ENCODE measurements around the gene METTL22.

METTL22 gene

DNA sequence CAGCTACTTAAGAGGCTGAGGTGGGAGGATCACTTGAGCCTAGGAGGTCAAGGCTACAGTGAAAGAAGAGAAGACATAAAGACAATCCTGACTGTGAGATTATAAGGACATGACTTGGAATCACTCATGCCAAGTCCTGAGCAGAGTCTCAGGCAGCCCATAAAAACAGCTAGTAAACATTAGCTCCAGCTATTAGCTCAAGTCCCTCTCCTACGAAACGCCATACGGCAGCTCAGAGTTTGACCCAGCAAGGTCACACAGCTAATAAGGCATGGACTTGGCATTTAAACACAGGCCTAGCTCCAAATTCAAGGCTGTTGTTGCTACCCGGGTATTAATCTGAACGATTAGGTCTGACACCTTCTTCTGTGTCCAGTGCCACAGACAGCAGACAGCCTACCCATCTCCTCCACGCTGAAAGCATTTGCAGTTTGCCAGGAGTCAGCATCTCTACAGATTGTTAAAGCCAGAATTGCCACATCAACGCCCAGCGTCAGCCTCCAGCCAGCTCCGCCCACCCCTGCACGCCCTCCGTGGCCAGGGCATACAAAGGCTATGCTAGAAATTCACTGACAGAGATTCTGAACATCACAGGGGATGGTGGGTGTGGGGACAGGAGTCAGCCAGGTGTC, 21.2 kb upstream of the METTL22 start:
- peaks cover 11% of the 10 kb centered on the region for H3K27me3 ChIP-seq (ENCODE audit: control insufficient read depth, insufficient read depth, low read length)
- no peaks in the 10 kb centered on the region for H3K9me3 ChIP-seq (replicated peaks; ENCODE audit: low read length)
- no peak overlapping the region for H3K4me2 ChIP-seq (ENCODE audit: low read length)
- no peaks in the 10 kb centered on the region for H3K4me1 ChIP-seq (ENCODE audit: control insufficient read depth, insufficient read depth, low read length)
- H3K36me3 ChIP-seq (ENCODE audit: insufficient read depth, low read length): no peaks in the 10 kb centered on the region
- no peak overlapping the region for H3K4me3 ChIP-seq (ENCODE audit: low read length)
- H3K9ac ChIP-seq (ENCODE audit: low read depth, low read length): no peak overlapping the region

DNA sequence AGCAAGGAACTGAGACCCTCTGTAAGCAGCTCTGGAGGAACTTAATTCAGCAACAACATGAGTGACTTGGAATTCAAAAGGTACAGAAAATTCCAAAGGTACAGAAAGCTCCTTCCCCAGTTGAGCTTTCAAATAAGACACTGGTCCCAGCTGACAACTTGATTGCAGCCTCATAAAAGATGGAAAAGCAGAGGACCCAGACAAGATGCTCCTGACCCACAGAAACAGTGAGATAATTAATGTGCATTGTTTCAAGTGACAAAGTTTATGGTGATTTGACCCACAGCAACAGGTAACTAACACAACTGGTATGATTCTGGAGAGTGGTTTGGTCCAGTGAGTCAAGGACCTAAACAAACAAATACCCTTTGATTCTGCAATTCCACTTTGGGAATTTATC, 15.9 kb upstream of the METTL22 start:
- H3K4me2 ChIP-seq (ENCODE audit: low read length): no peak overlapping the region

DNA sequence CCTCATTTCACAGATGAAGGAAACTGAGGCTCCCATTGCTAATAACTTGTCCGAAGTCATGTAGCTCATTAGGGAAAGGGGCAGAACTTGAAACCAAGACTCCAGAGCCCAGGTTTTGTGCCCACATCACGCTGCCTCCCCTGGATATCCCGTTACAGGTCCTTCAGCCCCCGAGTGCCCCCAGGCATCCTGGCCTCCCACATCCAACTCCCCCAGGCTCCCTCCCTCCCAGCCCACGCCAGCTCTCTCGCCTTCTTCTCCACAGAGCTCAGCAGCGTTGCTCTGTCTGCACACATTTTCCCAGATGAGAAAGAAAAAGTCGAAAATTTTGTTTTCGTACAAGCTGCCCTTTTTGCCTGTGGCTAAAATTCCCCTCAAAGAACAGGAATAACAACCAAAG, 14.3 kb upstream of the METTL22 start:
- Histone ChIP-seq H3K4me3 (ENCODE audit: low read length) (no peak overlapping the region), H3K9ac (ENCODE audit: low read depth, low read length) (no peak overlapping the region), H3K36me3 (ENCODE audit: insufficient read depth, low read length) (no peaks in the 10 kb centered on the region), H3K4me1 (ENCODE audit: control insufficient read depth, insufficient read depth, low read length) (peaks cover 6% of the 10 kb centered on the region), H3K27me3 (ENCODE audit: control insufficient read depth, insufficient read depth, low read length) (peaks cover 13% of the 10 kb centered on the region), H3K4me2 (ENCODE audit: low read length) (no peak overlapping the region), H3K9me3 (replicated peaks; ENCODE audit: low read length) (no peaks in the 10 kb centered on the region)

More for the DNA sequence above, 15.9 kb upstream of the METTL22 start:
- H3K4me3 ChIP-seq (ENCODE audit: low read length): no peak overlapping the region
- no peaks in the 10 kb centered on the region for H3K9me3 ChIP-seq (replicated peaks; ENCODE audit: low read length)
- H3K27me3 ChIP-seq (ENCODE audit: control insufficient read depth, insufficient read depth, low read length): peaks cover 13% of the 10 kb centered on the region
- no peak overlapping the region for H3K9ac ChIP-seq (ENCODE audit: low read depth, low read length)
- no peaks in the 10 kb centered on the region for H3K36me3 ChIP-seq (ENCODE audit: insufficient read depth, low read length)
- no peaks in the 10 kb centered on the region for H3K4me1 ChIP-seq (ENCODE audit: control insufficient read depth, insufficient read depth, low read length)

DNA sequence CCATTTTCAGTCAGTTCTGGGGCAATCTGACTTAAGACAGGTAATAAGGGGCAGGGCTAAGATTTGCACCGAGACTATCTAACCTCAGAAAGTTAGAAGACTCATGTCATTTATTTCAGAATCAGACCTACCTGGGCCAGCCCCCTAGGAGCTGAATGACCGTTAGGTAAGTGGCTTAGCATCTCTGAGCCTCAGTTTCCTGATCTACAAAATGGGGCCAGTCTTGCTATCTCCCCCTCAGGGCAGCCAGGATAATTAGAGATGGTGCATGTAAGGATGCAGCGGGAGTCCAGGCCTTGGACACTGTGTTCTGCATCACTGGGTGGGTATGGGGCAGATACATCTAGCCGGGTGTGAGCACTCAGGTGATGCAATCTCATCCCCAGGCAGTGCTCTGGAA, 10.4 kb upstream of the METTL22 start:
- peaks cover 8% of the 10 kb centered on the region for H3K4me1 ChIP-seq (ENCODE audit: control insufficient read depth, insufficient read depth, low read length)
- no peaks in the 10 kb centered on the region for H3K9me3 ChIP-seq (replicated peaks; ENCODE audit: low read length)
- no peak overlapping the region for H3K9ac ChIP-seq (ENCODE audit: low read depth, low read length)
- peaks cover 19% of the 10 kb centered on the region for H3K27me3 ChIP-seq (ENCODE audit: control insufficient read depth, insufficient read depth, low read length)
- no peak overlapping the region for H3K4me2 ChIP-seq (ENCODE audit: low read length)
- no peak overlapping the region for H3K4me3 ChIP-seq (ENCODE audit: low read length)
- H3K36me3 ChIP-seq (ENCODE audit: insufficient read depth, low read length): no peaks in the 10 kb centered on the region

DNA sequence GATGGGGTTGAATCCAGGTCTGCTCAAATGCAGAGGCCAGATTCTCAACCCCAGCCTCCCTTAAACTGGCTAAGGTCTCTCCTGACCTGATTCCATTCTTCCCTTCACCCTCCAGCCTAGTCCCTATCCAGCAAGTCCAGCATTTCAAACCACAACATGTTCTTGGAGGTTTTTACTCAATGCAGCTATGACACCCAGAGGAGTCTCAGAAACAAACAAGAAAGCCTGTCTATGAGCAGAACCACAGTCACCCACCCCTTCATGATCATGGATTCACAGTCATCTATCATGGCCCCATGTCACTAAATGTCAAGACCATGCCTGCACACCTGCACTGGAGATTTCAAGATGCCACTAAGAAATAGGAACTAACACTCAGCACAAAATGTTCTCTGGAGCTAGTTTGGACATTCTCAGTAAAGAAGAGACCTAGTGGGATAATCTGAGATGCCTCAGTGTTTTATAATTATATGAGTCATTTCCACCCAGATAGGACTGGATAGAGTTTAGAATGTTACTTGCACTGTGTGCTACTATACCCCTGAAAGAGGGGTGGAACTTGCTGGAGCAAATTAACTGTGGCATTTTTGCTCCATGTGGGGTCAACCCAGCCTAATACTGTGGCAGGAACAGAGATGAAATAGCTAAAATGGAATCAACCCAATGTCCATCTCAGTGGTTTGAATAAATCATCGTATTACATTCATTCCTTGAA, 9.5 kb upstream of the METTL22 start:
- no peak overlapping the region for H3K4me2 ChIP-seq (ENCODE audit: low read length)
- H3K4me3 ChIP-seq (ENCODE audit: low read length): no peak overlapping the region
- H3K9ac ChIP-seq (ENCODE audit: low read depth, low read length): no peak overlapping the region
- no peaks in the 10 kb centered on the region for H3K36me3 ChIP-seq (ENCODE audit: insufficient read depth, low read length)
- peaks cover 8% of the 10 kb centered on the region for H3K4me1 ChIP-seq (ENCODE audit: control insufficient read depth, insufficient read depth, low read length)
- peaks cover 19% of the 10 kb centered on the region for H3K27me3 ChIP-seq (ENCODE audit: control insufficient read depth, insufficient read depth, low read length)
- no peaks in the 10 kb centered on the region for H3K9me3 ChIP-seq (replicated peaks; ENCODE audit: low read length)

DNA sequence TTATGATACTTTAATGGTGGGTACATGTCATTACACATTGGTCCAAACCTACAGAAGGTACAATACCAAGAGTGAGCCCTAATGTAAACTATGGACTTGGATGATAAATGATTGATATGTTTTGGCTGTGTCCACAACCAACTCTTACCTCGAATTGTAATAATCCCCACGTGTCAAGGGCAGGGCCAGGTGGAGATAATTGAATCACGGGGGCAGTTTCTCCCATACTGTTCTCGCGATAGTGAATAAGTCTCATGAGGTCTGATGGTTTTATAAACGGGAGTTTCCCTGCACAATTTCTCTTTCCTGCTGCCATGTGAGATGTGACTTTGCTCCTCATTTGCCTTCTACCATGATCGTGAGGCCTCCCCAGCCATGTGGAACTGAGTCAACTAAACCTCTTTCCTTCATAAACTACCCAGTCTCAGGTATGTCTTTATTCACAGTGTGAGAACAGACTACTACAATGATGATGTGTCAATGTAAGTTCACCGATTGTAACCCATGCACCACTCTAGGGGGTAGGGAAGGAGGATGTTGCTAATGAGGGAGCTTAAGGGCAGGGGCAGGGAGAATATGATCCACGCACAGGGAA, 7.0 kb upstream of the METTL22 start:
- no peaks in the 10 kb centered on the region for H3K9me3 ChIP-seq (replicated peaks; ENCODE audit: low read length)
- peaks cover 28% of the 10 kb centered on the region for H3K27me3 ChIP-seq (ENCODE audit: control insufficient read depth, insufficient read depth, low read length)
- H3K4me2 ChIP-seq (ENCODE audit: low read length): no peak overlapping the region
- peaks cover 8% of the 10 kb centered on the region for H3K4me1 ChIP-seq (ENCODE audit: control insufficient read depth, insufficient read depth, low read length)
- no peaks in the 10 kb centered on the region for H3K36me3 ChIP-seq (ENCODE audit: insufficient read depth, low read length)
- H3K4me3 ChIP-seq (ENCODE audit: low read length): no peak overlapping the region
- H3K9ac ChIP-seq (ENCODE audit: low read depth, low read length): no peak overlapping the region

DNA sequence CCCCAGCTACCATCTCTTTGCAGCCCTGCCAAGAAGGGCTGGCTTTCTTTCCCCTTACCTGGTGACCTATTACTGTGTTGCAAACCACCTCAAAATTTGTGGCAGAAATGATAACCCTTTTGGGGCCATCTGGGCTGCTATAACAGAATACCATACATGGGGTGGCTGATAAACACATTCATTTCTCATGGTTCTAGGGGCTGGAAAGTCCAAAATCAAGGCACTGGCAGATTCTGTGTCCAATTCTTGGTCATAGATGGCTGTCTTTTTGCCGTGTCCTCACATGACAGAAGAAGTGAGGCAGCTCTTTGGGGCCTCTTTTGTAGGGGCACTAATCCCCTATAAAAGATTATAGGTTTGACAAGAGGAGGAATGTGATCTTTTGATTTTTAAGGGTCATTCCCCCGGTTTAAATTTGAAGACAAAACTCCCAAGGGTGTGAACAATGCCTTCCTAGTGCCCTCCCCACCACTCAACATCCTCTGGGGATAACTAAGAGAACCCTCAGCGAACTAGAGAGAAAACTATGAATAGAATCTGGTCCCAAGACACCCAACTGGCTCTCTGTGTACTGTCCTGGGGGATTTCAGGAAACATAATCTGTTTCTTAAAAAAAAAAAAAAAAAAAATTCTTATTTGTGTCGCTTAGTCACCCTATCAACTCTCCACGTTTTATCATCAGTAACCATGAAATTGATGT, 1.7 kb upstream of the METTL22 start:
- H3K9ac ChIP-seq (ENCODE audit: low read depth, low read length): no peak overlapping the region
- H3K4me2 ChIP-seq (ENCODE audit: low read length): no peak overlapping the region
- no peak overlapping the region for H3K4me3 ChIP-seq (ENCODE audit: low read length)
- H3K9me3 ChIP-seq (replicated peaks; ENCODE audit: low read length): no peaks in the 10 kb centered on the region
- peaks cover 20% of the 10 kb centered on the region for H3K27me3 ChIP-seq (ENCODE audit: control insufficient read depth, insufficient read depth, low read length)
- peaks cover 7% of the 10 kb centered on the region for H3K36me3 ChIP-seq (ENCODE audit: insufficient read depth, low read length)
- peaks cover 17% of the 10 kb centered on the region for H3K4me1 ChIP-seq (ENCODE audit: control insufficient read depth, insufficient read depth, low read length)

DNA sequence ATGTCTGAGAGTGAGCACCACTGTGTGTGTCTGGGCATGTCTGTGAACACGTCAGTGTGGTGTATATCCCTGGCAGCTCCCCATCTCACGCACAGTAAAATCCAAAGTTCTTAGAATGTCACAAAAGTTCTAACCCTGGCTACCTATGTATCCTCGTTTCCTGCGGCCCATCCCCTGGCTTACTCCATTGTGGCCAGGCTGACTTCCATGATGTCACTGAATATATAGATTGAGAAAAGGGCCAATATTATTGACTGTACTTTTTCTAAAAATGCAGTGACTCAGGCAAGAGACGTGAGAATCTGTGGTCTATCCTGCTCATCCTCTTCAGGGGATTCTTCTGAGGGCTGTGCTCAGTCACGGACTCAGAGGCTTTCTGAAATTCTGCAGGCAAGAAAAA, 963 bp upstream of the METTL22 start:
- Histone ChIP-seq H3K9ac (ENCODE audit: low read depth, low read length) (no peak overlapping the region), H3K27me3 (ENCODE audit: control insufficient read depth, insufficient read depth, low read length) (peaks cover 19% of the 10 kb centered on the region), H3K4me2 (ENCODE audit: low read length) (no peak overlapping the region), H3K9me3 (replicated peaks; ENCODE audit: low read length) (no peaks in the 10 kb centered on the region), H3K4me3 (ENCODE audit: low read length) (no peak overlapping the region), H3K4me1 (ENCODE audit: control insufficient read depth, insufficient read depth, low read length) (peaks cover 17% of the 10 kb centered on the region), H3K36me3 (ENCODE audit: insufficient read depth, low read length) (peaks cover 9% of the 10 kb centered on the region)

DNA sequence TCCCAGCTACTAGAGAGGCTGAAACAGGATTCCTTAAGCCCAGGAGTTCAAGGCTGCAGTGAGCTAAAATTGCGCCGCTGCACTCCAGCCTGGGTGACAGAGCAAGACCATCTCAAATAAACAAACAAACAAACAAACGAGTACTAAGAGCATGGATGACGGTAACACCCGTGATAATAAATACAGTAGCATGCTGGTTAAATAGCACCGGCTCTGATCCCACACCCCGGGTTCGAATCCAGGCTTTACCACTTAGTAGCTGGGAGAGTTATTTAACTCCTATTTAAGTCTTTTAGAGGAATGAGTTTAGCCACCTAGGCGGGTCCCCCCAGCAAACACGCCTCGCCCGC, 301 bp upstream of the METTL22 start:
- H3K9ac ChIP-seq (ENCODE audit: low read depth, low read length): peak overlapping the region; percentile 99
- H3K9me3 ChIP-seq (replicated peaks; ENCODE audit: low read length): no peaks in the 10 kb centered on the region
- H3K4me2 ChIP-seq (ENCODE audit: low read length): peak overlapping the region; percentile 91
- peak overlapping the region; percentile 98 for H3K4me3 ChIP-seq (ENCODE audit: low read length)
- peaks cover 16% of the 10 kb centered on the region for H3K36me3 ChIP-seq (ENCODE audit: insufficient read depth, low read length)
- H3K4me1 ChIP-seq (ENCODE audit: control insufficient read depth, insufficient read depth, low read length): peaks cover 17% of the 10 kb centered on the region
- peaks cover 17% of the 10 kb centered on the region for H3K27me3 ChIP-seq (ENCODE audit: control insufficient read depth, insufficient read depth, low read length)

DNA sequence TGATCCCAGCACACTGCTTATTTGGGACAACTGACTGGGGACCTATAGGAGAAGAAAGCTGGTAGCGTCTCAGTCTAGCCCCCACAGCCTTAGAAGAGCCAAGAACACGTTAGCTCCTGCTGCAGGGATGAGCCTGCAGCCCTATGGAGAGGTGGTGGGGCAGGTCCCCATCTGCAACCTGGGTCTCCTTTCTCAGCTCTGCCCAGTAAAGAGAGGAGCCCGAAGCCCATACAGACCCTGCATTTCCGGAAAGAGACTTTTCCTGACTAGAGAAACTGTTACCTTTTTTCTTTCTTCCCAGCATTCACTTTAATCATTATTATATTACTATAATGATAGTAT, 788 bp downstream of the METTL22 start:
- Histone ChIP-seq H3K36me3 (ENCODE audit: insufficient read depth, low read length) (peaks cover 23% of the 10 kb centered on the region), H3K9ac (ENCODE audit: low read depth, low read length) (peak overlapping the region; percentile 99), H3K27me3 (ENCODE audit: control insufficient read depth, insufficient read depth, low read length) (peaks cover 17% of the 10 kb centered on the region), H3K4me1 (ENCODE audit: control insufficient read depth, insufficient read depth, low read length) (peaks cover 17% of the 10 kb centered on the region), H3K9me3 (replicated peaks; ENCODE audit: low read length) (no peaks in the 10 kb centered on the region), H3K4me2 (ENCODE audit: low read length) (peak overlapping the region; percentile 91), H3K4me3 (ENCODE audit: low read length) (peak overlapping the region; percentile 98)

DNA sequence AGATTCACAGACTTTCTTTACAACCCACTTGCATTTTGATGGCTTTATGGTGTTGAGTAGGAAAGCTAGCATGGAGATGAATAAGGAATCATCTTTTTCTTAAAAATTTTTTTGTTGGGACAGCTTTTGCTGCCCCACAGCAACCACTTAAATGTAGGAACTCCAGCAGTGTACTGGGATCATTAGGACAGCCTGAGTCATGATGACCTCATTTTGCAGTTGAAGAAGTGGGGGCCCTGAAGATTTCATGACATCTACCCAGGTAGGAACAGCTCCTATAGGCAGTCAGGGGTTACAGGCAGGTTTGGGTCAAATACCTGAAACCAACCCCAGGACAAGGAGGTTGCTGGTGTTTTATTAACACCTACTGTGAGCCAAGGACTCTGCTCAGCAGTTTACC, 2.1 kb downstream of the METTL22 start:
- H3K36me3 ChIP-seq (ENCODE audit: insufficient read depth, low read length): peaks cover 35% of the 10 kb centered on the region
- H3K9me3 ChIP-seq (replicated peaks; ENCODE audit: low read length): no peaks in the 10 kb centered on the region
- no peak overlapping the region for H3K4me3 ChIP-seq (ENCODE audit: low read length)
- H3K27me3 ChIP-seq (ENCODE audit: control insufficient read depth, insufficient read depth, low read length): peaks cover 7% of the 10 kb centered on the region
- no peak overlapping the region for H3K9ac ChIP-seq (ENCODE audit: low read depth, low read length)
- H3K4me1 ChIP-seq (ENCODE audit: control insufficient read depth, insufficient read depth, low read length): peaks cover 17% of the 10 kb centered on the region
- H3K4me2 ChIP-seq (ENCODE audit: low read length): peak overlapping the region; percentile 91

All from skeletal muscle satellite cell (primary cell).